Stomach (tissue), 9 donors: ENCODE results near the gene RAB30. TPM values are rescaled to one million over a fixed set of nuclear protein-coding genes. Genes with fewer than 3 reads are reported as not detected.

ENCODE experiments used
- DNase-seq, 2 donors: peaks; one replicate each; pipeline versions ENCODE4 v3.0.0 to v3.0.0-alpha.2; 2013 to 2019
- H3K27ac ChIP-seq, 5 donors: fragments of 200-600 bp in 4 of 5; sonication (generic) in 4 of 5; one replicate each; pipeline ENCODE4 v1.5.1; 2013 to 2019; ENCODE audit warnings: mild to moderate bottlenecking in 1 of 5, moderate library complexity in 1 of 5
- H3K27me3 ChIP-seq, 3 donors: fragments of 200-600 bp; sonication (generic); one replicate each; pipeline ENCODE4 v1.5.1; 2017 to 2019; ENCODE audit warnings: mixed run types in 1 of 3
- H3K36me3 ChIP-seq, 4 donors: fragments of 200-600 bp; sonication (generic); 1 replicate in 3 of 4; 2 replicates in 1 of 4; pipeline ENCODE4 v1.5.1; 2016 to 2019
- H3K4me1 ChIP-seq, 4 donors: fragments of 200-600 bp; sonication (generic); one replicate each; pipeline ENCODE4 v1.5.1; 2016 to 2019
- H3K4me3 ChIP-seq, 4 donors: fragments of 200-600 bp; sonication (generic) in 3 of 4; one replicate each; pipeline ENCODE4 v1.5.1; 2016 to 2019; ENCODE audit warnings: mild to moderate bottlenecking in 1 of 4
- H3K9me3 ChIP-seq, 4 donors: fragments of 200-600 bp; sonication (generic); one replicate each; pipeline ENCODE4 v1.5.1; 2016 to 2019
- EP300 ChIP-seq: sonication (generic); formaldehyde crosslinking; IDR thresholded peaks from one replicate; pipeline ENCODE4 v1.6.1; 2017; ENCODE audit warnings: antibody characterized with exemption
- POLR2A ChIP-seq, 4 donors: fragments of 450-650 bp; IDR thresholded peaks; one replicate each; pipeline ENCODE4 v1.6.1; 2016; ENCODE audit warnings: antibody characterized with exemption in 4 of 4, control low read depth in 2 of 4, mild to moderate bottlenecking in 1 of 4, moderate library complexity in 1 of 4
- POLR2AphosphoS5 ChIP-seq, 3 donors: sonication (generic); formaldehyde crosslinking; IDR thresholded peaks; one replicate each; pipeline ENCODE4 v1.6.1; 2016; ENCODE audit warnings: antibody characterized with exemption in 3 of 3
- WGBS, 5 donors: extraction: QIAGEN DNeasy Blood & Tissue Kit in 3 of 5; methylation state at CpG; one replicate each; pipeline versions ENCODE4 v1.1.5 to v1.1.7; 2013 to 2018; 5-methylcytosine and 5-hydroxymethylcytosine counted together
- intact Hi-C: fragments of 100-400 bp; cut with DNase I; formaldehyde crosslinking; loops from one replicate; pipeline ENCODE4 v1.15.1; 2023; ENCODE audit warnings: low total_unique reads
- polyA plus RNA-seq, 3 donors: library from polyadenylated mRNA; stranded (reverse); fragments of 200-250 nt; gene quantifications; one replicate each; pipeline ENCODE4 v1.2.3, GENCODE V29; 2013
- total RNA-seq, 5 donors: library from RNA; depleted of rRNA; stranded (reverse); fragments of >200 nt; gene quantifications; one replicate each; pipeline versions ENCODE4 v1.1.0 to v1.2.3, GENCODE V29; 2014 to 2016
- TF ChIP-seq, protein P1 (sequence below), 7 experiments: fragments of 450-650 bp in 4 of 7; fragments of 200-600 bp in 3 of 7; sonication (generic) in 3 of 7; IDR thresholded peaks; one replicate each; pipeline ENCODE4 v1.5.1; 2016 to 2019; ENCODE audit warnings: antibody characterized with exemption in 7 of 7, control low read depth in 2 of 7, mild to moderate bottlenecking in 1 of 7
- donor health status: healthy with polysubstance abuse.
- donor health status: Bipolar disorder and iron deficiency.
- donor health status: healthy.

RAB30 gene
- total and polyA plus RNA-seq, 8 donors: 0.29 to 14.0 (median 3.1) TPM

DNA sequence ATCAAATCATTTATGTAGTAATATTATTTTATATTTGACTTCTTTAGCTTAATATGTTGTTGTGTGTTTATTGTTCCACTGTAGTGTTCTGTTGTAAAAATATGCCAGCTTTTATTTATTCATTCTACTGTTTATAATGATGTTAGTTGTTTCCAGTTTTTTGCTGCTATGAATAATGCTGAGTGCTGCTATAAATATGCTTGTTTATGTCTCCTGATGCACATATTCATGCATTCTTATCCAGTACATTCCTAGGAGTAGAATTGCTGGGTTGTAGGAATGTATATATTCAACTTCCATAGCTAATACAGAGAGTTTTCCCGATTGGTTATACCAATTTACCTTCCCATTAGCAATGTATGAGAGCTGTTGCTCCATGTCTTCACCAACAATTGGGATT is 33.5 kb upstream of the RAB30 start:
- Histone ChIP-seq H3K36me3 (no peaks in the 10 kb centered on the region), H3K27me3 (no peaks in the 10 kb centered on the region), H3K9me3 (no peaks in the 10 kb centered on the region), H3K27ac (no peak overlapping the region), H3K4me3 (no peak overlapping the region), H3K4me1 (no peaks in the 10 kb centered on the region)
- intact Hi-C loops: no loop called here
- DNase-seq: no peak
- no peak for TF ChIP-seq POLR2A (IDR thresholded peaks at IDR 0.05)
- TF ChIP-seq EP300: no peak
- TF ChIP-seq POLR2AphosphoS5 (IDR thresholded peaks at IDR 0.05): no peak
- TF ChIP-seq, protein P1, sequence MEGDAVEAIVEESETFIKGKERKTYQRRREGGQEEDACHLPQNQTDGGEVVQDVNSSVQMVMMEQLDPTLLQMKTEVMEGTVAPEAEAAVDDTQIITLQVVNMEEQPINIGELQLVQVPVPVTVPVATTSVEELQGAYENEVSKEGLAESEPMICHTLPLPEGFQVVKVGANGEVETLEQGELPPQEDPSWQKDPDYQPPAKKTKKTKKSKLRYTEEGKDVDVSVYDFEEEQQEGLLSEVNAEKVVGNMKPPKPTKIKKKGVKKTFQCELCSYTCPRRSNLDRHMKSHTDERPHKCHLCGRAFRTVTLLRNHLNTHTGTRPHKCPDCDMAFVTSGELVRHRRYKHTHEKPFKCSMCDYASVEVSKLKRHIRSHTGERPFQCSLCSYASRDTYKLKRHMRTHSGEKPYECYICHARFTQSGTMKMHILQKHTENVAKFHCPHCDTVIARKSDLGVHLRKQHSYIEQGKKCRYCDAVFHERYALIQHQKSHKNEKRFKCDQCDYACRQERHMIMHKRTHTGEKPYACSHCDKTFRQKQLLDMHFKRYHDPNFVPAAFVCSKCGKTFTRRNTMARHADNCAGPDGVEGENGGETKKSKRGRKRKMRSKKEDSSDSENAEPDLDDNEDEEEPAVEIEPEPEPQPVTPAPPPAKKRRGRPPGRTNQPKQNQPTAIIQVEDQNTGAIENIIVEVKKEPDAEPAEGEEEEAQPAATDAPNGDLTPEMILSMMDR (IDR thresholded peaks at IDR 0.05): no peak
- WGBS, 5 donors: 82 to 88% (median 87%) methylated on average over 1 of the region's 1 CpG

DNA sequence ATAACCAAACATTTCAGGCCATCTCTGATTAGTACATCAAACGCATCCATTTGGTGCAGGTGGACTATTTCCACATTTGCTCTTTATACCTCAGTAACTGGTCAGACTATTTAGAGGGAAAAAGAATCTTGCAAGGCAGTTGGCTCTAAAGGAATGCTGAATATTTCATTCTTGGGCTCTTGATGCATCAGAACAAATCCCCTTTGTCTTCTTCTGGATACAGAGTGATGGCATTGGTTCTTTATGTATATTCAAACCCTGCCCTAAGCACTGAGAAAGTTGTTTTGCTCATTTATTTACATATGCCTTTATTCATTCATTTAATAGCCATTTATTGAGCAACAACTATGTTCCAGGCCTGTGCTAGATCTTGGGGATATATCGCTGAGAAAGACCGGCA is 31.1 kb upstream of the RAB30 start:
- WGBS, 5 donors: 87 to 90% (median 88%) methylated on average over 3 of the region's 3 CpGs
- Histone ChIP-seq H3K4me1 (no peaks in the 10 kb centered on the region), H3K9me3 (no peaks in the 10 kb centered on the region), H3K4me3 (no peak overlapping the region), H3K27ac (no peak overlapping the region), H3K36me3 (no peaks in the 10 kb centered on the region), H3K27me3 (no peaks in the 10 kb centered on the region)
- intact Hi-C loops: no loop called here
- DNase-seq: no peak
- no peak for TF ChIP-seq POLR2AphosphoS5 (IDR thresholded peaks at IDR 0.05)
- no peak for TF ChIP-seq EP300

DNA sequence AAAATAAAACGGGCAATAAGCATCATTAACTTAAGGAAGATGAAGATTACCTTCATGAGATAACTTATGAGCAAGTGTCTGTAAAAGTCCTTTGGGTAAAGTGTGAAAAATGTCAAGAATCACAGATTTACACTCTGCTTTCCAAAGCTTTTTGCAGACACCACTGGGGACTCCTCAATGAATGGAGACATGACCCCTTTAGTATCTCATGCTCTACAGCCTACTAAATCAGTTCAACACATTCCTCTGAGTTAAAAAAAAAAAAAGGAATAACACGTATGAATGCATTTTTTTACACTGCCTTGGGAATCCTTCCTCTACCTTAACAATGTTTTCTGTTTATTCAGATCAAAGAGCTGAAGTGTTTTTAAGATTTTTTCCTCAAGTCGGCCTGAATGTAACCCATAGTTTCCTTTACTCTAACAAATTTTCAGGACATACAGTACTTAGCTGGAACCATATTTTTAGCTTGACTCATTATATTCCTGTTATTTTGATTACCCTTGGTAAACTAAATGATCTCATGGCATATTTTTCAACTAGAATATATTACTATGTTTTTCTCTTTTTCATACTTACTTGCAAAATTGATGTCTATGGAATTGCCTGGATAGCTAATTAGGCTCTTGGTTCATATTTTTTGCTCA is 25.9 kb upstream of the RAB30 start:
- Histone ChIP-seq H3K27ac (no peak overlapping the region), H3K4me3 (no peak overlapping the region), H3K9me3 (no peaks in the 10 kb centered on the region), H3K36me3 (no peaks in the 10 kb centered on the region), H3K4me1 (peaks cover 1 to 10% (median 5%) of the 10 kb centered on the region in 4 donors), H3K27me3 (no peaks in the 10 kb centered on the region)
- intact Hi-C loops: no loop called here
- DNase-seq: no peak
- TF ChIP-seq, protein P1 (IDR thresholded peaks at IDR 0.05): no peak
- TF ChIP-seq POLR2AphosphoS5 (IDR thresholded peaks at IDR 0.05) (no peak), EP300 (no peak), POLR2A (IDR thresholded peaks at IDR 0.05) (no peak)
- 53 to 71% (median 67%) methylated on average over 3 of the region's 3 CpGs for WGBS, 5 donors

DNA sequence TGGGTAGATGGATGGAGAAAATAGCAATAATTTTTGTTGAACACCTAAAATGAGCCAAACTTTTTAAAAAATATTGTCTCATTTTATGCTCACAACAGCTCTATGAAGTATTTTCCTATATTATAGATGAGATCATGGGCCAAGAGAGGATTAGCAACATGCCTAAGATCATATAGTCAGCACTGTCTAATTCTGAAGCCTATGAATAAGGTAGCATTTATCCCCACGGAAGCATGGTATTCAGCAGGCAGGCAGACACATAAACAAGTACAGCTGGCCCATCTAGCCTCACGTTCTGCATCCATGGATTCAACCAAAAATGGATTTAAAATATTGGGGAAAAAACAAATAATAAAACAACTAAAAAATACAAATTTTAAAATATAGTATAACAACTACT is 21.9 kb upstream of the RAB30 start:
- Histone ChIP-seq H3K27me3 (no peaks in the 10 kb centered on the region), H3K4me1 (peaks cover 5 to 18% (median 10%) of the 10 kb centered on the region in 4 donors), H3K27ac (no peak overlapping the region), H3K9me3 (no peaks in the 10 kb centered on the region), H3K36me3 (no peaks in the 10 kb centered on the region), H3K4me3 (no peak overlapping the region)
- no peak for DNase-seq
- TF ChIP-seq, protein P1 (IDR thresholded peaks at IDR 0.05): no peak
- no peak for TF ChIP-seq EP300
- TF ChIP-seq POLR2A (IDR thresholded peaks at IDR 0.05): no peak
- no peak for TF ChIP-seq POLR2AphosphoS5 (IDR thresholded peaks at IDR 0.05)
- intact Hi-C loops: no loop called here
- WGBS, 5 donors: 64 to 73% (median 71%) methylated on average over 2 of the region's 2 CpGs
